HepG2 (cell line): ENCODE data around the gene CAPZB. TPM values are rescaled to one million over a fixed set of nuclear protein-coding genes. Genes with fewer than 3 reads are reported as not detected.
A peak's percentile ranks its signal among the peaks of the same experiment; 100 is the strongest.

ENCODE experiments used
- ATAC-seq: fragments of 200-7000 bp; cut with Tn5 transposase; 3 replicates; pipeline ENCODE4 v1.9.1; 2020; ENCODE audit warnings: mild to moderate bottlenecking, moderate library complexity
- BruUV-seq: library from RNA; stranded (reverse); fragments of 400-500 nt; replicated peaks from 2 replicates; lab custom pipeline; 2021; lab: Mats Ljungman, UMichigan
- CTCF ChIA-PET: fragments of 300-600 bp; formaldehyde crosslinking; extraction: SDS; loops from one replicate; lab custom pipeline; 2021; ENCODE audit warnings: low total read pairs, inconsistent platforms, low intra/inter-chr PET ratio; lab: Yijun Ruan, JAX
- POLR2A ChIA-PET: fragments of 350-600 bp; sonication (Branson Sonifier 250); formaldehyde crosslinking; loops from one replicate; lab custom pipeline; 2020; ENCODE audit warnings: antibody characterized with exemption, inconsistent platforms; lab: Yijun Ruan, JAX
- DNase-seq: peaks from one replicate; pipeline ENCODE4 v3.0.0-alpha.2; 2015; ENCODE audit warnings: low spot score
- FAIRE-seq: peaks from 3 replicates; lab custom pipeline; 2011; peaks lifted over from hg19 to GRCh38; lab: Jason Lieb, UNC
- H2AFZ ChIP-seq: one replicate; pipeline ENCODE4 v1.6.1; 2011; ENCODE audit warnings: low read length, inconsistent platforms
- H3K27ac ChIP-seq: fragments of 300-600 bp; 3 replicates; pipeline ENCODE4 v1.8.0; 2011; ENCODE audit warnings: mixed run types, mild to moderate bottlenecking, mixed read lengths, low read length, inconsistent platforms; ENCODE audit not compliant: insufficient read depth; ENCODE audit errors: extremely low read length
- H3K27me3 ChIP-seq, 2 experiments: fragments of 200-600 bp in 1 of 2; 2 replicates in 1 of 2; 3 replicates in 1 of 2; pipeline versions ENCODE4 v1.6.0 to v1.8.0; 2011; ENCODE audit warnings: low read length in 2 of 2, mild to moderate bottlenecking in 2 of 2, moderate library complexity in 2 of 2, inconsistent platforms in 1 of 2; ENCODE audit not compliant: insufficient read depth in 2 of 2, control insufficient read depth in 1 of 2
- H3K36me3 ChIP-seq, 2 experiments: fragments of 200-600 bp in 1 of 2; replicated peaks in 1 of 2; 2 replicates in 1 of 2; 3 replicates in 1 of 2; pipeline versions ENCODE4 v1.5.1 to v1.8.0; 2011; ENCODE audit warnings: low read length in 2 of 2, inconsistent platforms in 1 of 2; ENCODE audit not compliant: insufficient read depth in 2 of 2, control insufficient read depth in 1 of 2
- H3K4me1 ChIP-seq: 2 replicates; pipeline ENCODE4 v1.5.1; 2012; ENCODE audit warnings: low read length, inconsistent platforms; ENCODE audit not compliant: insufficient read depth
- H3K4me2 ChIP-seq: 2 replicates; pipeline ENCODE4 v1.6.0; 2011; ENCODE audit warnings: low read depth, low read length, inconsistent platforms
- H3K4me3 ChIP-seq, 3 experiments: fragments of 200-600 bp in 1 of 3; sonication (generic), shearing (Covaris generic) in 1 of 3; replicated peaks in 1 of 3; 2 replicates each; pipeline ENCODE4 v1.5.1; 2011 to 2016; ENCODE audit warnings: low read length in 3 of 3, inconsistent platforms in 2 of 3, low read depth in 2 of 3, mild to moderate bottlenecking in 2 of 3, control low read depth in 1 of 3, mixed read lengths in 1 of 3; ENCODE audit not compliant: insufficient read depth in 1 of 3
- H3K79me2 ChIP-seq: one replicate; pipeline ENCODE4 v1.6.1; 2011; ENCODE audit warnings: low read length, inconsistent platforms; ENCODE audit not compliant: insufficient read depth
- H3K9ac ChIP-seq: 2 replicates; pipeline ENCODE4 v1.6.0; 2011; ENCODE audit warnings: mild to moderate bottlenecking, low read depth, low read length, inconsistent platforms; ENCODE audit not compliant: insufficient read depth
- H3K9me3 ChIP-seq: 2 replicates; pipeline ENCODE4 v1.5.1; 2012; ENCODE audit warnings: mild to moderate bottlenecking, low read length
- H4K20me1 ChIP-seq: 2 replicates; pipeline ENCODE4 v1.6.0; 2011; ENCODE audit warnings: inconsistent platforms, mild to moderate bottlenecking, low read length, moderate library complexity; ENCODE audit not compliant: insufficient read depth
- FOXA3 ChIP-seq: IDR thresholded peaks from 2 replicates; pipeline ENCODE4 v1.6.1; 2016; ENCODE audit warnings: missing genetic modification reagents, missing compliant biosample characterization
- GPN1 ChIP-seq: sonication (generic); formaldehyde crosslinking; IDR thresholded peaks from 2 replicates; pipeline ENCODE4 v1.5.1; 2020; ENCODE audit warnings: missing genetic modification reagents, borderline replicate concordance
- TEAD3 ChIP-seq: optimal IDR thresholded peaks from 2 replicates; pipeline ENCODE3; 2016; ENCODE audit warnings: borderline replicate concordance
- ZKSCAN5 ChIP-seq: sonication (generic); formaldehyde crosslinking; IDR thresholded peaks from 2 replicates; pipeline ENCODE4 v1.5.1; 2020; ENCODE audit warnings: mild to moderate bottlenecking, missing genetic modification reagents
- ZNF274 ChIP-seq: sonication (generic); formaldehyde crosslinking; IDR thresholded peaks from 2 replicates; pipeline ENCODE4 v1.5.1; 2020; ENCODE audit warnings: mild to moderate bottlenecking, missing genetic modification reagents
- ZNF546 ChIP-seq: sonication (generic); formaldehyde crosslinking; conservative IDR thresholded peaks from 2 replicates; pipeline ENCODE4 v1.8.1; 2023; ENCODE audit warnings: mild to moderate bottlenecking, missing genetic modification reagents
- ZNF572 ChIP-seq: sonication (generic); formaldehyde crosslinking; IDR thresholded peaks from 2 replicates; pipeline ENCODE4 v1.5.1; 2020; ENCODE audit warnings: mild to moderate bottlenecking, missing genetic modification reagents
- WGBS: methylation state at CpG from one replicate; pipeline ENCODE4 v1.1.6; 2017; ENCODE audit warnings: low lambda C conversion rate; 5-methylcytosine and 5-hydroxymethylcytosine counted together
- in situ Hi-C: cut with HindIII; loops from 2 replicates; pipeline ENCODE4 v1.10.0; 2017; ENCODE audit warnings: low pct_unique_long_range_greater_than_20kb; ENCODE audit not compliant: extremely low pct_ligation_motif_present
- intact Hi-C: fragments of 100-400 bp; cut with micrococcal nuclease; formaldehyde crosslinking; loops from one replicate; pipeline ENCODE4 v1.10.0; 2022; ENCODE audit not compliant: unreplicated experiment
- polyA plus RNA-seq, 8 experiments: library from polyadenylated mRNA; depleted of rRNA in 3 of 8; stranded (reverse) in 7 of 8; unstranded in 1 of 8; fragments of >200 nt; fragmentation: Illumina TruSeq in 4 of 8; extraction: Trizol in 4 of 8; gene quantifications; 2 replicates each; pipeline versions ENCODE4 v1.2.1 to v1.2.3, GENCODE V29; 2011 to 2016; ENCODE audit warnings: low read depth in 4 of 8, missing spikeins in 1 of 8, mixed read lengths in 1 of 8; ENCODE audit not compliant: insufficient read depth in 1 of 8
- total RNA-seq, 5 experiments: library from RNA; depleted of rRNA; stranded (reverse); fragments of >200 nt; fragmentation: Illumina TruSeq; extraction: Trizol; gene quantifications; 2 replicates each; pipeline ENCODE4 v1.2.3, GENCODE V29; 2016; ENCODE audit warnings: low read depth in 1 of 5

Gene CAPZB
- total and polyA plus RNA-seq, 2 of the 13 experiments (the other 11 are each of a cell fraction or from before 2014, with no cell fraction given), result 58.9 to 76.9 TPM

- Histone ChIP-seq H3K4me3 (no peak overlapping the region), H3K4me2 (no peak overlapping the region), H3K79me2 (no peaks in the 10 kb centered on the region), H3K4me1 (peaks cover 15% of the 10 kb centered on the region; the same call in 1 of the 2 replicates), H3K27ac (no peak overlapping the region), H3K9ac (no peak overlapping the region)
- CTCF ChIA-PET, result no interaction called here
- no peak for DNase-seq
- intact Hi-C loops, result no loop called here
- POLR2A ChIA-PET, result no interaction called here
- WGBS, result 91% methylated on average over 7 of the region's 8 CpGs
- no peak for TF ChIP-seq TEAD3
- TF ChIP-seq, all 625 proteins: peak for 0
- FAIRE-seq, result peak; percentile 30
- no peaks in the 10 kb centered on the region for H4K20me1 ChIP-seq
- peaks cover 12 to 29% of the 10 kb centered on the region in 2 experiments; a peak in 4 of 5 replicates for H3K36me3 ChIP-seq
- no peaks in the 10 kb centered on the region for H3K27me3 ChIP-seq
- ATAC-seq, result 0 out of 3 replicates have a peak, but pooled peaks have one; percentile 33
- in situ Hi-C loops, result no loop called here
- no peaks in the 10 kb centered on the region for H3K9me3 ChIP-seq
- H2AFZ ChIP-seq, result no peak overlapping the region
- no TSS peak for BruUV-seq
These were observed 121.7 kb downstream of the CAPZB start for GRCh38 chr1:19363536-19364152.

- H3K4me3 ChIP-seq, result no peak overlapping the region
- FAIRE-seq (no peak), DNase-seq (no peak), ATAC-seq (no peak)
- no peaks in the 10 kb centered on the region for H3K79me2 ChIP-seq
- CTCF ChIA-PET, result no interaction called here
- H2AFZ ChIP-seq, result no peak overlapping the region
- POLR2A ChIA-PET, result no interaction called here
- H3K36me3 ChIP-seq, result peaks cover 16 to 33% of the 10 kb centered on the region in 2 experiments
- no TSS peak for BruUV-seq
- no peaks in the 10 kb centered on the region for H3K9me3 ChIP-seq
- 95% methylated on average over 8 of the region's 8 CpGs for WGBS
- intact Hi-C loops, result no loop called here
- no peak overlapping the region for H3K4me2 ChIP-seq
- H3K4me1 ChIP-seq, result peaks cover 15% of the 10 kb centered on the region; the same call in 1 of the 2 replicates
- no peak overlapping the region for H3K9ac ChIP-seq
- H4K20me1 ChIP-seq, result no peaks in the 10 kb centered on the region
- no peak overlapping the region for H3K27ac ChIP-seq
- in situ Hi-C loops, result no loop called here
- TF ChIP-seq ZNF546 (no peak), FOXA3 (no peak), ZNF572 (no peak), ZNF274 (no peak), GPN1 (CRISPR knock-in tag) (no peak), ZKSCAN5 (CRISPR knock-in tag) (no peak)
- H3K27me3 ChIP-seq, result no peaks in the 10 kb centered on the region
These were observed 123.7 kb downstream of the CAPZB start for GRCh38 chr1:19361611-19362147.
